ENCODE data around the gene INPP5D. TPM values are rescaled to one million over a fixed set of nuclear protein-coding genes. Genes with fewer than 3 reads are reported as not detected.

Gene INPP5D
- total RNA-seq, 1 donor from 2014 or later, result 275 TPM

GRCh38 chr2:233074106-233074505 lies 14.0 kb downstream of the INPP5D start:
- peaks cover 4% of the 10 kb centered on the region for H3K9me3 Mint-ChIP-seq
- ATAC-seq (ENCODE audit: low read depth) (no peak), DNase-seq (no peak)
- intact Hi-C loops (cut with micrococcal nuclease), result no loop called here
- no peak for TF ChIP-seq CTCF (IDR thresholded peaks at IDR 0.05)
- ChIA-PET CTCF (interaction anchor here (1.5 kb wide), 1 partner anchor 50 kb away, joined by 5 read pairs; no protein-coding TSS in a partner anchor), POLR2A (interaction anchor here (0.6 to 4.7 kb wide), 8 partner anchors 9 to 891 kb away, joined by 4 to 113 read pairs (median 16); partner anchors contain the start of gene INPP5D)
- no peak overlapping the region for H3K4me3 Mint-ChIP-seq
- H3K27me3 Mint-ChIP-seq, result no peaks in the 10 kb centered on the region
- H3K4me1 Mint-ChIP-seq, result peaks cover 47% of the 10 kb centered on the region
- no peak overlapping the region for H3K27ac Mint-ChIP-seq
- H3K36me3 Mint-ChIP-seq (ENCODE audit: low read depth), result peaks cover 29% of the 10 kb centered on the region

GRCh38 chr2:233075141-233075965 lies 15.2 kb downstream of the INPP5D start:
- peak; percentile 35 for ATAC-seq (ENCODE audit: low read depth)
- peaks cover 47% of the 10 kb centered on the region for H3K4me1 Mint-ChIP-seq
- intact Hi-C loops (cut with micrococcal nuclease), result loop anchor here (5.0 kb wide), 1 partner anchor 67 kb away; no protein-coding TSS in a partner anchor
- no peak for DNase-seq
- H3K9me3 Mint-ChIP-seq, result peaks cover 4% of the 10 kb centered on the region
- ChIA-PET POLR2A (interaction anchor here (0.8 to 4.7 kb wide), 12 partner anchors 9 to 70 kb away, joined by 3 to 113 read pairs (median 10); partner anchors contain the start of gene INPP5D), CTCF (interaction anchor here (1.2 to 2.8 kb wide), 5 partner anchors 9 to 27 kb away, joined by 3 to 24 read pairs (median 4); partner anchors contain the start of gene INPP5D)
- no peaks in the 10 kb centered on the region for H3K27me3 Mint-ChIP-seq
- H3K4me3 Mint-ChIP-seq, result no peak overlapping the region
- no peak overlapping the region for H3K27ac Mint-ChIP-seq
- no peak for TF ChIP-seq CTCF (IDR thresholded peaks at IDR 0.05)
- H3K36me3 Mint-ChIP-seq (ENCODE audit: low read depth), result peaks cover 29% of the 10 kb centered on the region

- Mint-ChIP-seq H3K36me3 (ENCODE audit: low read depth) (peaks cover 32% of the 10 kb centered on the region), H3K4me1 (peaks cover 47% of the 10 kb centered on the region), H3K27me3 (no peaks in the 10 kb centered on the region), H3K4me3 (no peak overlapping the region), H3K9me3 (peaks cover 4% of the 10 kb centered on the region), H3K27ac (no peak overlapping the region)
- POLR2A ChIA-PET, result interaction anchor here (0.8 to 4.7 kb wide), 12 partner anchors 8 to 69 kb away, joined by 3 to 113 read pairs (median 10); partner anchors contain the start of gene INPP5D
- ATAC-seq (ENCODE audit: low read depth), result peak; percentile 73
- no peak for TF ChIP-seq CTCF (IDR thresholded peaks at IDR 0.05)
- no peak for DNase-seq
- CTCF ChIA-PET, result interaction anchor here (0.6 to 2.8 kb wide), 6 partner anchors 8 to 149 kb away, joined by 3 to 24 read pairs (median 4); partner anchors contain the start of gene INPP5D
- intact Hi-C loops (cut with micrococcal nuclease), result loop anchor here (1.0 to 5.0 kb wide), 6 partner anchors 9 to 66 kb away; no protein-coding TSS in a partner anchor
Measured at GRCh38 chr2:233075966-233076339, 15.8 kb downstream of the INPP5D start.

GRCh38 chr2:233076749-233077148 lies 16.6 kb downstream of the INPP5D start:
- Mint-ChIP-seq H3K9me3 (peaks cover 2% of the 10 kb centered on the region), H3K4me1 (peaks cover 48% of the 10 kb centered on the region), H3K27ac (no peak overlapping the region), H3K27me3 (no peaks in the 10 kb centered on the region), H3K36me3 (ENCODE audit: low read depth) (peaks cover 35% of the 10 kb centered on the region), H3K4me3 (no peak overlapping the region)
- no peak for TF ChIP-seq CTCF (IDR thresholded peaks at IDR 0.05)
- ATAC-seq (ENCODE audit: low read depth) (no peak), DNase-seq (no peak)
- intact Hi-C loops (cut with micrococcal nuclease), result loop anchor here (1.0 to 5.0 kb wide), 6 partner anchors 9 to 66 kb away; no protein-coding TSS in a partner anchor
- CTCF ChIA-PET, result interaction anchor here (1.3 to 2.8 kb wide), 4 partner anchors 7 to 24 kb away, joined by 4 to 24 read pairs (median 6); partner anchors contain the start of gene INPP5D
- POLR2A ChIA-PET, result interaction anchor here (0.7 to 4.7 kb wide), 9 partner anchors 7 to 638 kb away, joined by 3 to 113 read pairs (median 13); partner anchors contain the start of gene INPP5D
